HG03575 (cell line): ENCODE data around the gene COG7.
"Not testable (repeated sequence)": the region's sequence is repeated elsewhere in the genome, so short reads cannot be mapped to it uniquely, and the experiment has no call there.

ENCODE experiments used
- ATAC-seq: cut with Tn5 transposase; IDR thresholded peaks from one replicate; pipeline ENCODE4 v1.9.1; 2021; ENCODE audit not compliant: unreplicated experiment, insufficient number of reproducible peaks, low FRiP score; ENCODE audit errors: extremely low read depth

COG7 gene

GRCh38 chr16:23371368-23371767 lies 81.6 kb downstream of the COG7 start:
- ATAC-seq = no peak

GRCh38 chr16:23369416-23369815 lies 83.6 kb downstream of the COG7 start:
- no peak for ATAC-seq

GRCh38 chr16:23368469-23368868 lies 84.5 kb downstream of the COG7 start:
- no peak for ATAC-seq

- ATAC-seq = no peak
Measured at GRCh38 chr16:23367988-23368387, 85.0 kb downstream of the COG7 start.

DNA sequence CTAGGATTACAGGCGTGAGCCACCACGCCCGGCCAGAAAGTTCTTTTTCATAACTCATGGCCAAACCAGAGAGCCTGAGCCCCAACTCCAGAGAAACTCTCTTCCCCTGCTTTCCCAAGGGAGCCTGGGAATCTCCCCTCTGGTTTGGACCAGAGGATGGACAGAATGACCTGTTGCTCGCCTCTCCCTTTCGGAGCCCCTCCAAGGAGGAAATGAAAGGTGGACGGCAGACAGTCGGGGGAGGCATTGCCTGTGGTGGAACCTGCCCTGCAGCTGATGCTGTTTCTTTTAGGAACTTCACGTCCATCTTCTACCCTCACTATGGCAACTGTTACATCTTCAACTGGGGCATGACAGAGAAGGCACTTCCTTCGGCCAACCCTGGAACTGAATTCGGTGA lies 85.4 kb downstream of the COG7 start:
- ATAC-seq = no peak

DNA sequence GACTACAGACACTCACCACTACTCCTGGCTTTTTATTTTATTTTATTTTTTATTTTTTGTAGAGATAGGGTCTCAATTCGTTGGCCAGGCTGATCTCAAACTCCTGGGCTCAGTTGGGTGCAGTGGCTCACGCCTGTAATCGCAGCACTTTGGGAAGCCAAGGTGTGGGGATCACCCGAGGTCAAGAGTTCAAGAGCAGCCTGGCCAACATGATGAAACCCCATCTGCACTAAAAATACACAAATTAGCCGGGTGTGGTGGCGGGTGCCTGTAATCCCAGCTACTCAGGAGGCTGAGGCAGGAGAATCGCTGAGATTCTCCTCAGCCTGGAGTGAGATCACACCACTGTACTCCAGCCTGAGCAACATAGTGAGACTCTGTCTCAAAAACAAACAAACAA lies 86.6 kb downstream of the COG7 start:
- ATAC-seq = not testable (repeated sequence)

- ATAC-seq = no peak
Measured at GRCh38 chr16:23365602-23366240, 87.3 kb downstream of the COG7 start.

DNA sequence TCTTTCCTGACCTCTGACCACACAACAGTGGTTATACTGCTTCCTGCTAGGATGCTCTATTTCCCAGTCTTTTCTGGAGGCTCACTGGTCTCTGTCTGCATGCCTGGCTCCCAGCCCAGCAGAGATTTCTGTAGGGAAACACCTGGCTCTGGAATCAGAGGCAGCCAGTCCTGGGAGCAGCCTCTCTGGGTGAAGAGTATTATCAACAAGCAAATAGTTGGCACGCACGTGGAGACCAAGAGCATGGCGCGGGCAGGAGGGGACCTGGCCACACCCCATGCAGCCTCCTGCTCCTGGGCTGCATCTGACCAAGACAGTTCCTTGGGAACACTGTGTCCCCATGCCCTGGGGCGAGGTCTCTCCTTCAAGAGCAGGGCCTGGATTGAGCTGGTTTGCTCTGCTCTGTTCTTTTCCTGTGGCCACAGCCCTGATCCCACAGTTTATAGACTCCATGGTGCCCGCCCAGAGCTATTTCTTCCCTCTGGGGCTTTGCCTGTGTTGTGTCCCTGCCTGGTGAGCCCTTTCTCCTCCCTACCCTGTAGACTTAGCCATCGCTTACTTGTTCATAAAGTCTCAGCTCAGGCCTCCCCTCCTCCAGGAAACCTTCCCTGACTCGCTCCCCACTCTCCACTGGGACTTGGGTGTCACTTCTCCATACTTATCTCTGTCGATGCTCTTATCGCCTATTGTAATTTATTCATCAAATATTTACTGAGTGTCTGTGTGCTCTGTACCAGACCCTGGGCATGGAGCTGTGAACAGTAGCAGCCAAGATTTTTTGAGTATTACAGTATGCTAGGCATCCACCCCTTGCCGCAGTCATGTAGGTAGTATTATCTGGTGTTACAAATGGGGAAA lies 90.3 kb downstream of the COG7 start:
- no peak for ATAC-seq

GRCh38 chr16:23359092-23359760 lies 93.8 kb downstream of the COG7 start:
- no peak for ATAC-seq

DNA sequence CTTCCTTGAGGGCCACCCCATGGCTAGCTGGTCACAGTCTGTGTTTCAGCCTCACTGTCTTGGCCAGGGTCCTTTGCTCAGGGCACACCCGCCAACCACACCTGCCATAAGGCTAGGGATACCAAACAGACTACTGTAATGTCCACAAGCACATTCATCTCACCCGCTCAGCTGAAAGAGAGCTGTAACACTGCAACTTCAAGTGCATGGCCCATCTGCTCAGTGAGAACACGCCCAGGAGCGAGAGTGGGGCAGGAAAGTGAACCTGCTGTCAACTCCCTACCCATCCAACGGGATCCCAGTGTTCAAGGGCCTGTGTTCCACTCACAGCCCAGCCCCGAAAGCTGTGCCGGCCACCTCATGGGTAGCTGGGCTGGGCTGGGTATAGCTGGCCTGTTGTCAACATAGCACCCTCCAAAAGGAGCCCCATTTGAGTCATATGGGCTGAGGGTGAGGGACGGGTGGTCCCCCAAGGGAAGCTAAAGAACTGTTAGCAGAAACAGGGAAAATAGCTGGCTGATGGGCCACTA lies 95.2 kb downstream of the COG7 start:
- ATAC-seq = no peak

DNA sequence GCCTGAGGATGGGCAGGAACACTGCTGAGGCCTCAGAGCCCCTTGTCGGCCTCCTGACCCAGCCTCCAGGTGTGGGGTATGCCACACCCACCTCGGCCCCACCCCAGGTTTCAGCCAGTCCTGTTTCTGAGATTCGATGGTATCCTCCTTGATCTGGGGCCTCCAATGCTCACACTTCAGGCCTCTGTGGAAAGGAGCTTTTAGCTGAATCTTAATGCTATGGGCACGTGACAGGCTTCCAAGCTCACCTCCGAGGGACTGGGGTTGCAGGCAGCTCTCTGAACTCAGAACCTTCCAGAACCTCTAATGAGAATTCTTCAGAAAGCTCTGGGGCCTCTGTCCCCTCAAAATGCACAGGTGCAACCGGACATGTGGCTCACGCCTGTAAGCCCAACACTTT lies 96.0 kb downstream of the COG7 start:
- ATAC-seq = no peak

DNA sequence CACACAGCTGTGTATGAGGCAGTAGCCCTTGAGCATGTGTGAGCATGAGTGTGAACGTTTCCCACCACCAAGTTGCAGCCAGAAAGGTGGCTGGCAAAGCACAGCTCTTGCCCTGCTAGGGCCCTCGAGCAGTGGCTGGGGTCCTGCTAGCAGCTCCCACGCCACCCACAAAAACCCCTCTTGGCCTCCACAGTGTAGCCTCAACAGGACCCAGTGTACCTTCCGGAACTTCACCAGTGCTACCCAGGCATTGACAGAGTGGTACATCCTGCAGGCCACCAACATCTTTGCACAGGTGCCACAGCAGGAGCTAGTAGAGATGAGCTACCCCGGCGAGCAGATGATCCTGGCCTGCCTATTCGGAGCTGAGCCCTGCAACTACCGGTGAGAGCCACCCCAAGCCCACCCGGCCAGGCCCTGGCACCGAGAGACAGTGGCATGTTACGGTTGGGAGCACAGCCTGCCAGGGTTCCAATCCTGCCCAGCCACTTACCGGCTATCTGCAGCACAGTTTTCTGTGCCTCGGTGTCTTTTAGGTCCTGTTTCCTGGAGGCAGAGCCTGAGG lies 97.8 kb downstream of the COG7 start:
- ATAC-seq = no peak

DNA sequence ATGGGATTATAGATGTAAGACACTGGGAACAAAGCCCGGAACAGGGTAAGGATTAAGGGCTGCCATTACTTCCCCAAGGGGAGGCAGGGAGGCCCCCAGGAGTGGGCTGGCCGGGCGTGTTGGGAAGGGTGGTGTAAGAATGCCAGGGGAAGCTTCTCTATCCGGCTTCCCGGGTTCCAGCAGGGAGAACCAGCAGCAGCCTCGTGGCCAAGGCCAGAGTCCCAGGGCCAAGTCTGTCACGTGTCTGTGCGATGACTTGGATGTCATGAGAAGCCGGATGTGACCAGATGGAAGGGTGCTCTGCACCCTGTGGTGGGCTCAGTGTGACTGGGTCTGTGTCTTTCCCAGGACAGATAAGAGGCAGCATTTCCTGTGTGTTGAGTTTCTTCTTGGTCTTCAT lies 98.7 kb downstream of the COG7 start:
- ATAC-seq = no peak

- no peak for ATAC-seq
Measured at GRCh38 chr16:23353440-23353839, 99.5 kb downstream of the COG7 start.

DNA sequence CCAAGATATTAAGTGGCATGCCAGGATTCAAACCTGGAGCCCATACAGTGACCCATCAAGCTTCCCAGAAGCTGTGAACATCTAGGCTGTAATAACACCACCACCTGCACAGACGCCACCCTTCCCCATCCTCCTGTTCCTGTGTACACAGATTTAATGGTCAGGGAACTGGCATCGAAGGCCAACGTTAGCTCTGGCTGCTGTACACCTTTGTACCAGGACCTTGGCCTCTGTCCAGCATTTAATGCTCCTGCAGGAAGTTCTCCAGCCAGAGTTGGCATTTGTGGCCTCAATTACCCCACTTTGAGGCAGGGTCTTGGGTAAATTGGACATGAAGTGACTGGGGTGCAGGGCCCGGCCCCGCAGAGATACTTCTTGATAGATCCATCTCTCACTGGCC lies 101.6 kb downstream of the COG7 start:
- ATAC-seq = no peak

DNA sequence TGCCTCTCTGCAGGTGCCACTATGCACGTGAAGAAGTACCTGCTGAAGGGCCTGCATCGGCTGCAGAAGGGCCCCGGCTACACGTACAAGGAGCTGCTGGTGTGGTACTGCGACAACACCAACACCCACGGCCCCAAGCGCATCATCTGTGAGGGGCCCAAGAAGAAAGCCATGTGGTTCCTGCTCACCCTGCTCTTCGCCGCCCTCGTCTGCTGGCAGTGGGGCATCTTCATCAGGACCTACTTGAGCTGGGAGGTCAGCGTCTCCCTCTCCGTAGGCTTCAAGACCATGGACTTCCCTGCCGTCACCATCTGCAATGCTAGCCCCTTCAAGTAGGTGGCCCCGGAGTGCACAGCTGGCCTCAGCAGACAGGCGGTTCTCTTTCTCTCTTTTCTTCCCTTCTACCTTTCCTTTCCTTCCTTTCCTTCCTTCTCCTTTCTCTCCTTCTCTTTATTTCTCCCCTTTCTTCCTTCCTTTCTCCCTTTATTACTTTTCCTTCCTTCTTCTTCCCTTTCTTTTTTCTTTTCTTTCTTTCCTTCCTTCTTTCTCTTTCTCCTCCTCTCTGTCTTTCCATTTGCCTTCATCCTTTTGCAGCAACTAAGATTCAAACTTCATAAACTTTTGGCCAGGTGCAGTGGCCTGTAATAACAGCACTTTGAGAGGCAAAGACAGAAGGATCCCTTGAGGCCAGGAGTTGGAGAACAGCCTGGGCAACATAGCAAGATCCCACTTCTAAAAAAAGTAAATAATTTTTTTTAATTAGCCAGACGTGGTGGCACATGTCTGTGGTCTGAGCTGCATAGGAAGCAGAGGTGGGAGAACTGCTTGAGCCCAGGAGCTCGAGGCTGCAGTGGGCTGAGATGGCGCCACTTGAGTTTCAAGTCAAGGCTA lies 104.2 kb downstream of the COG7 start:
- no peak for ATAC-seq

- no peak for ATAC-seq
Measured at GRCh38 chr16:23345237-23345636, 107.8 kb downstream of the COG7 start.
